ENCODE data around the gene CARMIL3. TPM values are rescaled to one million over a fixed set of nuclear protein-coding genes. Genes with fewer than 3 reads are reported as not detected.

The CARMIL3 gene
- total RNA-seq, 1 experiment from 2014 or later = not detected

DNA sequence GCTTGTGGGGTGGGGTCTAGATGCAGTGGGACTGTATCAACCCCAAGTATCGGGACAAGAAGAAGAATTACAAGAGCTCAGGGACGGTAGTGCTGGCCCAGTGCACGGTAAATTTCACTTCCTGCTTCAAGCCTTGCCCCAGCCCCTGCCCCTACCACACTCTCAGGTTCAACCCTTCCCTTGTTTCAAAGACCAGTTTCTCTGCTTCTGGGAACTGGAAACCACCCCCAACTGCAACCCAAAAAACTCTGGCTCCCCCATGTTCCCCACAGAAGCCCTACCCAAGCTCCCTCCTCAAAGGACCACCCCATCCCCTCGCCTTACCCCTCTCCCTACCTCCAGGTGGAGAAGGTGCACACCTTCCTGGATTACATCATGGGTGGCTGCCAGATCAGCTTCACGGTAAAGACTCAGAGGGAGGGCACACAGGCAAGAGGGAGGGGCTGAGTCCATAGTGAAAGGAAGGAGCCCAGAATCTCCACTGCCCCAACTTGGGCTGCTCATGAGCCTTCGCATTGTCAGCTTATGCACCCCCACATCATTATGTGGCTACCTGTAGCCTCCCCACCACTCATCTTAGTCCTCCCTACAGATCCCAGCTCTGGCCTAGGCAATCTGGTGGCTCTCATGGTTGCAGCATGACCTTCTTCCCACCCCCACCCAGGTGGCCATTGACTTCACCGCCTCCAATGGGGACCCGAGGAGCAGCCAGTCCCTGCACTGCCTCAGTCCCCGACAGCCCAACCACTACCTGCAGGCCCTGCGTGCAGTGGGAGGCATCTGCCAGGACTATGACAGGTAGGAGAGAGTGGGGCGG, 23.9 kb downstream of the CARMIL3 start:
- Histone ChIP-seq H3K9me2 (replicated peaks; ENCODE audit: low read length) (no peaks in the 10 kb centered on the region), H3K27me3 (ENCODE audit: low read length) (0 out of 2 replicates have a peak, but pooled peaks cover under 1% of the 10 kb centered on the region), H3K4me2 (ENCODE audit: low read length) (no peak overlapping the region), H3K4me1 (ENCODE audit: insufficient read depth, low read length) (peaks cover 5% of the 10 kb centered on the region), H3K36me3 (ENCODE audit: low read depth, low read length) (no peaks in the 10 kb centered on the region), H4K20me1 (ENCODE audit: low read length) (no peaks in the 10 kb centered on the region), H3F3A (ENCODE audit: low read length, unreplicated experiment) (no peaks in the 10 kb centered on the region), H3K9me3 (ENCODE audit: low read length) (no peaks in the 10 kb centered on the region), H2AFZ (ENCODE audit: low read length) (no peak overlapping the region), H3K79me2 (ENCODE audit: low read length) (no peaks in the 10 kb centered on the region), H3K9ac (ENCODE audit: low read length) (no peak overlapping the region), H3K4me3 (ENCODE audit: low read length) (no peak overlapping the region), H3K27ac (ENCODE audit: low read length) (no peak overlapping the region)
- intact Hi-C loops (cut with micrococcal nuclease) = no loop called here
- no TSS peak for BruUV-seq (replicated peaks)
- POLR2A ChIA-PET (ENCODE audit: unreplicated experiment) = no interaction called here
- DNase-seq = no peak
- ATAC-seq = no peak
- CTCF ChIA-PET = no interaction called here
- TF ChIP-seq EZH2phosphoT487 (IDR thresholded peaks at IDR 0.05; ENCODE audit: borderline replicate concordance, low read length) = no peak

DNA sequence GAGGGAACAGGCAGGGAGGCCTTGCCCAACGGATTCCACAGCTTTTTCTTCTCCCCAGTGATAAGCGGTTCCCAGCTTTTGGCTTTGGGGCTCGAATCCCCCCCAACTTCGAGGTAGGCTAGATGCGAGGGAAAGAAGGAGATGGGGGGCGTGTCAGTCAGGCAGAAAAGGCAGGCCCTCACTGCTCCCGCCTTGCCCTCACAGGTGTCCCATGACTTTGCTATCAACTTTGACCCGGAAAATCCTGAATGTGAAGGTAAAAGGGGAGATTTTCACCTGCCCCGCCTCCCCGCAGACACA, 24.4 kb downstream of the CARMIL3 start:
- H4K20me1 ChIP-seq (ENCODE audit: low read length) = no peaks in the 10 kb centered on the region
- H3K9me2 ChIP-seq (replicated peaks; ENCODE audit: low read length) = no peaks in the 10 kb centered on the region
- no peaks in the 10 kb centered on the region for H3K9me3 ChIP-seq (ENCODE audit: low read length)
- intact Hi-C loops (cut with micrococcal nuclease) = no loop called here
- H3K36me3 ChIP-seq (ENCODE audit: low read depth, low read length) = no peaks in the 10 kb centered on the region
- DNase-seq = no peak
- no peak overlapping the region for H3K27ac ChIP-seq (ENCODE audit: low read length)
- no peak overlapping the region for H3K9ac ChIP-seq (ENCODE audit: low read length)
- H3K4me2 ChIP-seq (ENCODE audit: low read length) = no peak overlapping the region
- H3K4me1 ChIP-seq (ENCODE audit: insufficient read depth, low read length) = peaks cover 8% of the 10 kb centered on the region
- ChIA-PET POLR2A (ENCODE audit: unreplicated experiment) (interaction anchor here (0.6 kb wide), 1 partner anchor 32 kb away, joined by 3 read pairs; no protein-coding TSS in a partner anchor), CTCF (no interaction called here)
- no peaks in the 10 kb centered on the region for H3K27me3 ChIP-seq (ENCODE audit: low read length)
- no peak for ATAC-seq
- BruUV-seq (replicated peaks) = no TSS peak
- H2AFZ ChIP-seq (ENCODE audit: low read length) = no peak overlapping the region
- no peaks in the 10 kb centered on the region for H3F3A ChIP-seq (ENCODE audit: low read length, unreplicated experiment)
- no peaks in the 10 kb centered on the region for H3K79me2 ChIP-seq (ENCODE audit: low read length)
- no peak overlapping the region for H3K4me3 ChIP-seq (ENCODE audit: low read length)
- TF ChIP-seq EZH2 (IDR thresholded peaks at IDR 0.05; ENCODE audit: low read length, unreplicated experiment) = no peak
- no peak for TF ChIP-seq EZH2phosphoT487 (IDR thresholded peaks at IDR 0.05; ENCODE audit: borderline replicate concordance, low read length)
- TF ChIP-seq, protein P1, sequence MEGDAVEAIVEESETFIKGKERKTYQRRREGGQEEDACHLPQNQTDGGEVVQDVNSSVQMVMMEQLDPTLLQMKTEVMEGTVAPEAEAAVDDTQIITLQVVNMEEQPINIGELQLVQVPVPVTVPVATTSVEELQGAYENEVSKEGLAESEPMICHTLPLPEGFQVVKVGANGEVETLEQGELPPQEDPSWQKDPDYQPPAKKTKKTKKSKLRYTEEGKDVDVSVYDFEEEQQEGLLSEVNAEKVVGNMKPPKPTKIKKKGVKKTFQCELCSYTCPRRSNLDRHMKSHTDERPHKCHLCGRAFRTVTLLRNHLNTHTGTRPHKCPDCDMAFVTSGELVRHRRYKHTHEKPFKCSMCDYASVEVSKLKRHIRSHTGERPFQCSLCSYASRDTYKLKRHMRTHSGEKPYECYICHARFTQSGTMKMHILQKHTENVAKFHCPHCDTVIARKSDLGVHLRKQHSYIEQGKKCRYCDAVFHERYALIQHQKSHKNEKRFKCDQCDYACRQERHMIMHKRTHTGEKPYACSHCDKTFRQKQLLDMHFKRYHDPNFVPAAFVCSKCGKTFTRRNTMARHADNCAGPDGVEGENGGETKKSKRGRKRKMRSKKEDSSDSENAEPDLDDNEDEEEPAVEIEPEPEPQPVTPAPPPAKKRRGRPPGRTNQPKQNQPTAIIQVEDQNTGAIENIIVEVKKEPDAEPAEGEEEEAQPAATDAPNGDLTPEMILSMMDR (conservative IDR thresholded peaks at IDR 0.05; ENCODE audit: low read depth, low read length) = no peak

DNA sequence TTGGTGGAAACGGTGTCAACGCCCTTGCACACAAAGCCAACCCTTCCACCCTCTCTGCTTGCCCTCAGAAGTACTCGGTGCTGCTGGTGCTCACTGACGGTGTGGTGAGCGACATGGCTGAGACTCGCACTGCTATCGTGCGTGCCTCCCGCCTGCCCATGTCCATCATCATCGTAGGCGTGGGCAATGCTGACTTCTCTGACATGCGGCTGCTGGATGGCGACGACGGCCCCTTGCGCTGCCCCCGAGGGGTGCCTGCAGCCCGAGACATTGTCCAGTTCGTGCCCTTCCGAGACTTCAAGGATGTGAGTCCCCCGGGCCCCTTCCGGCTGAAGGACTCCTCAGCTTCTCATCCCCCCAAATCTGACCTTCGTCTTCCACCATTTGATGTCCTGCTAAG, 25.3 kb downstream of the CARMIL3 start:
- no peaks in the 10 kb centered on the region for H3K9me3 ChIP-seq (ENCODE audit: low read length)
- H3K27me3 ChIP-seq (ENCODE audit: low read length) = no peaks in the 10 kb centered on the region
- TF ChIP-seq EZH2 (IDR thresholded peaks at IDR 0.05; ENCODE audit: low read length, unreplicated experiment) (no peak), EZH2phosphoT487 (IDR thresholded peaks at IDR 0.05; ENCODE audit: borderline replicate concordance, low read length) (no peak)
- TF ChIP-seq, protein P1 (conservative IDR thresholded peaks at IDR 0.05; ENCODE audit: low read depth, low read length) = no peak
- ATAC-seq (no peak), DNase-seq (no peak)
- intact Hi-C loops (cut with micrococcal nuclease) = no loop called here
- no peak overlapping the region for H2AFZ ChIP-seq (ENCODE audit: low read length)
- H3K9ac ChIP-seq (ENCODE audit: low read length) = no peak overlapping the region
- H4K20me1 ChIP-seq (ENCODE audit: low read length) = no peaks in the 10 kb centered on the region
- no peaks in the 10 kb centered on the region for H3K36me3 ChIP-seq (ENCODE audit: low read depth, low read length)
- no TSS peak for BruUV-seq (replicated peaks)
- no peaks in the 10 kb centered on the region for H3K79me2 ChIP-seq (ENCODE audit: low read length)
- H3K27ac ChIP-seq (ENCODE audit: low read length) = no peak overlapping the region
- CTCF ChIA-PET = no interaction called here
- POLR2A ChIA-PET (ENCODE audit: unreplicated experiment) = no interaction called here
- peaks cover 12% of the 10 kb centered on the region for H3K4me1 ChIP-seq (ENCODE audit: insufficient read depth, low read length)
- H3F3A ChIP-seq (ENCODE audit: low read length, unreplicated experiment) = no peaks in the 10 kb centered on the region
- H3K4me3 ChIP-seq (ENCODE audit: low read length) = no peak overlapping the region
- H3K9me2 ChIP-seq (replicated peaks; ENCODE audit: low read length) = no peaks in the 10 kb centered on the region
- H3K4me2 ChIP-seq (ENCODE audit: low read length) = no peak overlapping the region
